Cerebellar cortex (tissue), 1 donor: ENCODE data around the gene PACRGL.

Source experiments
- DNase-seq: peaks from one replicate; pipeline ENCODE4 v3.0.0-alpha.2; 2015; ENCODE audit warnings: low spot score

PACRGL gene

DNA sequence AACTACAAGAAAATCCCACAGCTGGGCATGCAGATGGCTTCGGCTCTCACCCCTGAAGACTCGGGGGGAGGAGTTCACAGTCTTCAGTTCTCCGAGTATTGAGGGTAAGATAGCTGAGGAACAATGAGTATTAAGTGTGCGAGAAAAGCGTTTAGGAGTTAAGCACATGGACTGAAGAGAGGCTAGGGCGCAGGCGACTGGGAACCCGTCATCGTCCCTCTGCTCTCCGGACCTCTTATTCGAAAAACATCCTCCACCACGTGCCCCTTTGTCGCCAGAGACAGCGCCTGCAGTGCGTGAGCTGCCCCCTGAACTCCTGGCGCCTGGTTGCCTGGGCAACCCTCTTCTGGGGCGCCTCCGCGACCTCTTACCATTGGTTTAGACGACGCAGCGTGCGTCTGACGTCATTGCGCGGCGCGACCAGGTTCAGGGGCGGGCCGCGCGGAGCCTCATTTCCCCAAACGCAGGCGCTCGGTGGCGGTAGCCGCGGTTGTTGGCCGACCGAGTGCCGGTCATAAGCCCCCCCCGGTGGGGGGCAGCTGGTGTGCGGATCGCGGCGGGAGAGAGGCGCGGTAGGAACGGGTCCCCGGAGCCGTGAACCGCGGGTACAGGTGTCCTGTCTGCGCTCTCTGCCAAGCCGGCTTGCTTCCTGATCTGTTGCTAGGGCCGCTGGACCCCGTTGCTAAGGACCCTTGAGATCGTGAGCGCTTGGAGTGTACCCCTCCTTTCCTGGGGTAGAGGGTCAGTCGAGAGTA lies at the start of gene PACRGL:
Gene PACRGL, plus strand, starts transcription at position 452 of the 755 bp plus-strand sequence. CDS start 4,024 bp downstream, outside the sequence.
- peak; percentile 96 for DNase-seq

DNA sequence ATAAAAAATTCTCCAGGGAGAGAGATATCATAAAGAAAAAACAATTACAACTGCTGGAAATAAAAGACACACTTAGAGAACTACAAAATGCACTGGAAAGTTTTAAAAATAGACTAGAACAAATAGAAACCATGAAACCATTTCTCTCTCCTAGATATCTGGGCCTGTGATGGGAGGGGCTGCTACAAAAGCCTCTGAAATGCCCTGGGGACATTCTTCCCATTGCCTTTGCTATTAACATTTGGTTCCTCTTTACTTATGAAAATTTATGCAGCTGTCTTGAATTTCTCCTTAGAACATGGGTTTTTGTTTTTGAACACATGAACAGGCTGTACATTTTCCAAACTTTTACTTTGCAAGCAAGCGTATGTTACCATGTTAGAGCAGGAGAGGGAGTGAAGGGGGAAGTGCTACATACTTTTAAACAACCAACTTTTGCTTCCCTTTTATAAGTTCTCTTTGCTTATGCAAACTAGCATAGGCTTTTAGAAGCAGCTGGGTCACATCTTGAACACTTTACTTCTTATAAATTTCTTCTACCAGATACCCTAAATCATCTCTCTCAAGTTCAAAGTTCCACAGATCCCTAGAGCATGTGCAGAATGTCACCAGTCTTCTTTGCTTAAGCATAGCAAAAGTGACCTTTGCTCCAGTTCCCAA lies 47.9 kb upstream of the PACRGL start:
- DNase-seq, result no peak

DNA sequence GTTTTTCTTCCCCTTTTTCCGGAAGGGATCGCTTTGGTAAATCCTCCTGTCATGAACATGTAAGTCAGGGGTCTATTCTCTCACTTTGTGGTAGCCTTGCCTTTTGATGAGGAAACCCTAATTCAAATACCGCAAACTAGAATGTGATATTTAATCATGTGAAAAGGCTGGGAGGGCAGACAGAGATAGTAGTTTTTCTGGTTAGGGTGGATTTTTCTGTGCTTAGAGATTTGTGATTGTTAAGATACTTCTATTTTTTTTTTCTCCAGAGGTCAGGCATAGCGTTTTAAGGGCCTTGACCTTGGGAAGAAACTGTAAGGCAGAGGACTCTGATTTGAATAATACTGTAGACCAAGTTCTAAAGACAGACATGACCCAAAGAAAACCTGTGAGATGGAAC lies 41.8 kb upstream of the PACRGL start:
- no peak for DNase-seq

DNA sequence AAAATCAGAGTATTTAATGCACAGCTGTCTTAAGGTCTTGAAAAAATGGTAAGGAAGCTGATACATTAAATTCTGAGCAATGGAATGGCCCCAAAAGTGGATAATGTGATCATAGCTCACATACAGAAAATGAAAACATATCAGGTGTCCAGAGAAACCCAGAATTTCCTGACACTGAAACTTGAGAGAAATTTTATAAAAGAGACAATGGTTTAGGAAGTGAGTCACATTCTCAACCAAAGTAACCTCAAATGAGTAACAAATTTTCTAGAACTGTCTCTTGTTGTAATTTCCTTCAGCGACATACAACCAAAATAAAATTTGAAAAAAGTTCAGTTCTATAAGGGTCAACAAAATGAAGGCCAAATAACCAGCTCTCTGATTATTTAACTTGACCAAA lies 37.4 kb upstream of the PACRGL start:
- DNase-seq, result no peak

DNA sequence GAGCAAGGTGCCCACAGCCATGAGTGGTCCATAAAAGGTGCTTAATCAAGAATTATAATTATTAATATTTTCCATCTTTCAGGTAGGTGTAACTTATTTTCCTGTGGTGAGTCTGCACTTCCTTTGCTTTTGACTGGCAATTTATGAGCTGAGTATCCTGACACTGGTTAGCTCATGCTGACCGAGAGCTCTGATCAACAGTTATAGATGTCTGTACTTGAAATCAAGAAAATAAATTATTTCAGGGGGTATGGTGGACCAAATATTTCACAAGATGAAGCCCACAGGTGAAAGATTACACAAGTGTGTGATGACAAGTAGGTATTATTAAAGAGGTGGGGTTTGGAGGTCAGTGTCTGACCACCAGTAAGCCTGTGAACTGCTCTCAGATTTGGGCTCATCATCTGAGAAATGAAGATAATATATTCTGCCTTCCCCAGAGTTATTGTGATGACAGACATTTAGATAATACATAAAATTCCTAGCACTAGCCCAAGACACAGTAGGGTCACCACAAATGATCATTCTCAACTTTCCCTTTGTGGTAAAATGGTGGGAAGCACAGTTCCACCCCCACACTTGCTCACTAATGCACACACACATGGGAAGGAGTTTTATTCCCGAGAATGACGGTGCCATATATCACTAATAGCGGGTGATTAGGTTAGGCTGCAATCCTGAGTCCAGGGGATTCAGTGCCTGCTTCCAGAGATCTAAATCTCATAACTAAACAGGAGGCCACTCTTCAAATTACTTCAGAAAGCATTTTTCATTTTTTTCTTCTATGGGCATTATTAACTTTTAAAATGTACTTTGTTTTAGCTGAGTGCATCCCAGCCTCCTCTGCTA lies 34.0 kb upstream of the PACRGL start:
- no peak for DNase-seq

DNA sequence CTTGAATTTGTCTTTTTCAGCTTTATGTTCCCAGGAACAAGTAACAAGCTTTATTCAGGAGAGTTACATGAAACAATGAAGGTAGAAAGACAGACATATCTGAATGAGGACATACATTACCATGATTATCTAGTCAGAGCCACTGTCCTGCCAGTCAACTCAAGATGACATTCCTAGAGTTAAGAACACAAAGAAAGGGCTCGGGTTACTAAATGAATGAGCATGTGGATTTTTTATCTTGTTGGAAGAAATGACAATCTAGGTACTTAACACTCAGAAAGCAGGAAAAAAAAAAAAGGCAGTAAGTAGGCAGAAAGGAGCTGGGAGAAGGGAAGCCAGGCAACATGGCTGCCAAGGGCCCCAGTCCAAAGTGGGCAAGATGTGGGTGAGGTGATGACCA lies 28.0 kb upstream of the PACRGL start:
- DNase-seq, result no peak

DNA sequence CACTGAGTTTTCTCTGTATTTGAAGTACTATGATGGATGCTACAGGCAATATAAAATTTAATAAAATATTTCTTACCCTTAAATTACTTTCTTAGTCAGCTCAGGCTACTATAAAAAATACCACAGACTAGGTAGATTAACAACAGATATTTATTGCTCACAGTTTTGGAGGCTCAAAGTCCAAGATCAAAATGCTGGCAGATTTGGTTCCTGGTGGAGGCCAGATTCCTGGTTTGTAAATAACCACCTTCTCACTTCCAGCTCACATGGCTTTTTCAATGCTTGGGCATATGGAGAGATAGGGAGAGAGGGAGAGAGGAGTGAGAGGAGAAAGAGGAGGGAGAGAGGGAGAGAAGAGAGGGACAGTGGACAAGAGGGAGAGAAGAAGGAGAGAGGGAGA lies 24.5 kb upstream of the PACRGL start:
- DNase-seq, result no peak

DNA sequence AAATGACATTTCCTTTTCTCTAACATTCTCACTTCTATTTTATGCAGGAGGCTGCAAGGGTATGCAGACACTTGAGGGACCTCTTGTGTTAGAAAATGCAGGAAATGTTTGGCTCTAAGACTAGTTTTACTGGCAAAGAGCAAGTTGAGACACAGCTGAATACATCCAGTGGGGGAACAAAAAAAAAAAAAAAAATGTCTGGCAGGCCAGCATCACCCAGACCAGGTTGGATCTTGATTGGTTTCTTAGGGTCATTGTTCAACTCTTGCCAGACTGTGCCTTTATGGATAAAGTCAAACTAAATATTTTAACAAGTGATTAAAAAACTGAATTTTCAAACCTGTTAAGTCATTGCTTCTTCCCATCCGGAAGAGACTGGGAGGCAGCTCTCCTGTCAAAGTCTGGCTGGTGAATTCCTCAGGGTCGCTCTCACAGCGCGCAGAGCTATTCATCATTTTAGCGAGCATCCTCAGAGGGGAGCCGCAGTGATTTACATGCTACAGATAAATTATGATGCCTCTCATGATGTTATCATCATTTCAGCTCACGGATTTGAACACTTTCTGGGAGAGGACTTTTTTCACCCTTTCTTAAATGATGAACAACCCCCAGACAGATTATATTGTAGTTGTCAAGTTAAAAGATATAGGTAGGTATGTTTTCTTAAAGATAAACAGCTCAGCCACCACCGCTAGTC lies 23.6 kb upstream of the PACRGL start:
- no peak for DNase-seq

DNA sequence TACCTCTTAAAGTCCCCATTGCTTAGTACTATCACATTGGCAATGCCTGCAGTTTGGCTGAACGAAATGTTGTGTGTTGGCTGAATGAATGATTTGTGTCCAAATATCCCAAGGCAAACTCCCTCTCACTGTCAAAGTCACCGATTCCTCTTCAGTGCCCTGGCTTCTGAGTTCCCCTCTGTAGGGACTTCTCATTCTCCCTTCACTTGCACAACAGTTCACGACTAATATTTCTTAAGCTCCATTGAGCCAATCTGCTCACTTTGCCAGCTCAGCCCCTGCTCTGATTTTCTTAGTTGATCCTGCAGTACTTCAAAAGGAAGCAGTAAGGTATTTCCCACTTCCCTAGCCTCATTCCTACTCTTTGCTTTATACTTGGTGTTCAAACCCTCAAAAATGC lies 21.9 kb upstream of the PACRGL start:
- DNase-seq, result no peak

DNA sequence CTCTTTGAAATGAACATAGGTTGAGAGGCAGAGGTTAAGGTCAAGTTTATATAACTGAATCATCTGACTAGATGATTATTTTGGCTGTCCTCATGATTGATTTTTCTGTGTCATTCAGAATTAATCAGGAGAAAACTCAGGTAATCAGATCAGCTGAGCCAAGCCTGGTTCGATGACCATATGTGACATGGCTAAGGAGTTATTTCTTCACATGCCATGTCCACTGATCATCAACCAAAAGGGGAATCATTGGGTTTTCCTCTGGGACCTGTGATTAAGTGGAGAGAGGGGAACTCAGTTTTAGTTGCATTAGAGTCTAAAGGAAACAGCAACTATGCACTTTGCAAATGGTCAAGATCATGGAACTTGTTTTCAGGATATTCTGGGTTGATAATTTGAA lies 20.3 kb upstream of the PACRGL start:
- no peak for DNase-seq

DNA sequence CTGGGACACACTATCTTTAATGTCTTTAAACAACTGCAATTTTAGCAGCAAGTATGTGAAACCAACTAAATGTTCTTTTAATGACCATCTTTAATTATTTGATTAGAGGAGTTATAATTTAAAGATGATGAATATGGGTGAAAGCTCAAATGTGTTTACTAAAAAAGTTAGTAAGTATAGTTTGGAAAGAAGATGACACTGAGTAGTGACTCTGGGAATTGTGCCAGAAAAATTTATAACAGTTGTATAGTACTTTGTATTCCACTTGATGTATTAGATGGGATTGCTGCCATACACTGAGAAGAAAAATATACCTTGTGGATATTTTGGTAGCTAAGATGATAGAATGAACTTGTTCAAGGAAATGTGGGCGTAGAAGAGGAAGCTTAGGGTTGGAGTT lies 19.5 kb upstream of the PACRGL start:
- DNase-seq, result no peak

DNA sequence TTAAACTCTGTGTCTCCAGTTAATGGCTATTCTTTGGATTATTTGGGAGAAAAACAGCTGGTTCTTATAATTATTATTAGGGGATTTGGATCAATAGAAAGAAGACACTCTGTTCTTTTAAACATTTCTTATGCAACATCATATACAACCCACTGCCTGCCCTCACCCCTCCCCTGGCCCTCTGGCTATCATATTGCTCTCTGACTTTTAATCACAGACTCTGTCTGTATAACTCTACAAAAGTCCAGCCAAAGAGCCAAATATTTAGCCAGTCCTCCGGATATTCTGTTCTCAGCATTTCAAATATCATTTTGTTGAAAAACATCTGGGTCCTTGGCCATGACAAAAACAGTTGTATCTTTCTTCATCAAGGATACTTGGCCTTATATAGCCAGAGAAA lies 19.0 kb upstream of the PACRGL start:
- no peak for DNase-seq

DNA sequence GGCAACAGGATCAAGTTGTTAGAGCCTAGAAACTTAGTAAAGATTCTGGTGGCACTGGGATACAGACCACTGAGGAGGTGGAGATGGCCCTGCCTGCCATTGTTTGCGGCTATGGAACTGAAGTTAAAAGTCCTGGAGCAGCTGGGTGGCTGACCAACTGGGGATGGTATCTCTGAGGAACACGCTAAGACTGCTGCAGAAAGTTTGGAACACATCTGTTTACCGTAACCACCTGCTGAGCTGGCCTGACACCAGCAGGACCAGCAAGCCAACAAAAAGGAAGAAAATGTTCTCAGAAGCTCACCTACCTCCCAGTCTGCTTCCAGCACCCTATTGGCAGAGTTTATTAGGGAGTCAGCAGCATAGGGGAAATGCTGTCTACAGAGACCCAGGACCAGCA lies 17.4 kb upstream of the PACRGL start:
- DNase-seq, result no peak

DNA sequence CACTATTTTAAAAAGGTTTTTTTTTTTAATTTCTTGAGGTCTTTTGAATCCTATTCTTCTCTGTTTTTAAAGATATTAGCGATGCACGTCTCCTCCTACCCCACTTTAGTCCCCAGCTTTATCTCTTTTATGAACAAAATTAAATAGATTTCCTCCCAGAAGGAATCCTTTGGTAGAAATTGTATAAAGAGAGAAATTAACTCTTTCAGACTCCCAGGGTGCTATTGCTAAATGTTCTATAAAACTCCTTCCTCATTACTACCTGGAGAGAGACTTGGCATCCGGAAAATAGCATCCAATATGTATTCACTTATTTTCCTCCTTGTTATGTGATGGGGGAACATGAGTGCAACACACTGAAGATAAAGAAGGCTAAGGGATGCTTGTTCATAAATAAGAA lies 16.5 kb upstream of the PACRGL start:
- DNase-seq, result no peak

DNA sequence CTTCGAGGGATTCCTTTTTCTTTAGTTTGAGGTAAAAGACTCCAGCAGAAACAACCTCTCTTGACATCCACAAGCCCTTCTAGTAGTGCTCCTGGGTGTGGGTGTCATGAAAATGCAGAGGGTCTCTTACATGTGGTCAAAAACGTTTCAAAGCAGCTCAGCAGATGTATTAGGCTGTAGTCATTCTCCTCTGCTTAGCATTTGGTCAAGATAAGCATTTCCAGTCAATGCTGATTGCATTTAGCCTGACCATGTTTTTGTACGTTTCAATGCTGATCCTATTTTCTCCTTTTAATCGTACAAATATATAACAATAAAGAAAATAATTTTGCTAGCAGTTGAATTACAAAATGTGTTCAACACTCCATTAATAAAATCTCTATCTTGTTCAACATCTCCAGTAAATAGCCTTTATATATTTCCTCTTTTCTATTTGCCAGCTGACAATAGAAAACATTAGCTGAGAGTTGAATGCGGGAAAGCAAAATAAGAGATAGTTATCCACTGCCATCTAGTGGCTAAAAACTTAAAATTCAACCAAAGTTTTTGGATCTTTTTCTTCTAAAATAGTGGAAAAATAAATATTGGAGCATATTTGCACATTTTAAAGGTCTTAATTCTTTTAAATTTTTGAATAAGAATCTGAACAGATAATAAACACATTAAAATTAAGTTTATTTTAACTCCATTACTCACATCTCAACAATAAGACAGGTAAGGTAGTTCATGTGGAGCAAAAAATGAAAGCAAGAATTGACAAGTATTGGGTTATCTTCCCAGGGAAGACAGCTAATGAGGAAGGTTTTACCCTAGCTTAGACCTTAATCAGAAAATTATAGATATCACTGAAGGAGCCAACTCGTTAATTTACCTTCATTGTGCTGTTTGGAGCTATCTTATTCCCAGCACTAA lies 15.2 kb upstream of the PACRGL start:
- DNase-seq, result peak; percentile 33

DNA sequence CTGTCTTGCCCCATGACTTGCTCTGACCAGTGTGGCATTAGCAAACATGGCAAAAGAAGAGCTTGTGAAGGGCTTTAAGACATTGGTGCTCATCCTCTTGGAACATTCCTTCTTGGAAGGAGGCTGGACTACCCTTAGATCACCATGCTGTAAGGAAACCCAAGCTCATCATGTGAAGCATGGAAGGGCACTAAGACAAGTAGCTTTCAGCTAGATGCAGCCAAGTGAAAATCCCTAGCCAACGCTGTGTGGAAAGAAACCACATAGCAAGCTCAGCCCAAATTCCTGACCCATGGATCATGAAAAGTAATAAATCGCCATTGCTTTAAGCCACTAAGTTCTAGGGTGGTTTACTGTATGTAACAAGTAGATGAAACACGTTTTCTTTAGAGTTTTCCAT lies 12.4 kb upstream of the PACRGL start:
- no peak for DNase-seq

DNA sequence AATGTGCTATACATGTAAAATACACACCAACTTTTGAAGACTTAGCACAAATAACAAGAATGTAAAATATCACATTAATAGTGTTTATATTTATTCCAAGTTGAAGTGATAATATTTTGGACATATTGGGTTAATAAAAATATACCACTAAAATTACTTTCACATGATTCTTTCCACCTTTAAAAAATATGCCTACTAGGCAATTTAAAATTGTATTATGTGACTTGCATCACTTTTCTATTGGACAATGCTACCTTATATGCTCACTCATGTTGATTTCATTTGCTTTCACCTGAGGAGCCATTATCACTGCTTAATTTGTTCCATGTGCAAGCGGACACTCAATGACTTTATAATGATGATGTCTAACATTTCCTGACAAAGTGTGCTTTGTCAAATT lies 3.4 kb upstream of the PACRGL start:
- no peak for DNase-seq

DNA sequence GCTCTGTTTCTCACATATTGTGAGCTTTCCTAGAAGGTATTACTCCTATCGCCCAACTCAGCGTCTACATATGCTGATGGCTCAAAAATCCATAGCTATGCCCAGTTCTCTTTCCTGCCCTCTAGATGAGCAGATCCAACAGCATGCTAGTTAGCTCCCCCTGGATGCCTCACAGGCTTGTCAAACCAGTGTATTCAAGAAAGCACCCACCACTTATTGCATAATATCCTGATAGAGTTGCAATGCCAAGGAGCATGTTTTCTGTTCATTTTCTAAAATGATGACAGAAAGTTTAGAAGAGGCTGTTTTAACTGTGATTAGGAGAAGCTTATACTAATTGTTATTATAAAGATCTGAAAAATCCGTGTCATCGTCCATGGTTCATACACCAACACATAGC lies 1.9 kb upstream of the PACRGL start:
- no peak for DNase-seq

DNA sequence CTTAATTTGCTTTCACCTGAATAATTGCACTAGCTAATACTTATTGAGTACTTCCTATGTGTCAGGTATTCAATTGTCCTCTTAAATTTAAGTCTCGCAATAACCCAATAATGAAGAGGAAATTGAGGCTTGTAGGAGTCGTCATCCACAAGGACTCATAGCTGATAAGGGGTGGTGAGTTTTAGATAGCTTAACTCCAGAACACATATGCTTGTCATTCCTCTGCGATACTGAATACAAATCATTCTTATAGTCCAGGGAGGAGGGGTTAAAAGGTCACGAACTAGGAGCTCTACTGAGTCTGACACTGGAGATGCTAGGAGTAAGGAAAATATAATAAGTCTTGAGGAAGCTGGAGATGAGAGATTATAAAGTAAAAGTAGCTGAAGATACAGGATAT lies 1.4 kb upstream of the PACRGL start:
- no peak for DNase-seq

DNA sequence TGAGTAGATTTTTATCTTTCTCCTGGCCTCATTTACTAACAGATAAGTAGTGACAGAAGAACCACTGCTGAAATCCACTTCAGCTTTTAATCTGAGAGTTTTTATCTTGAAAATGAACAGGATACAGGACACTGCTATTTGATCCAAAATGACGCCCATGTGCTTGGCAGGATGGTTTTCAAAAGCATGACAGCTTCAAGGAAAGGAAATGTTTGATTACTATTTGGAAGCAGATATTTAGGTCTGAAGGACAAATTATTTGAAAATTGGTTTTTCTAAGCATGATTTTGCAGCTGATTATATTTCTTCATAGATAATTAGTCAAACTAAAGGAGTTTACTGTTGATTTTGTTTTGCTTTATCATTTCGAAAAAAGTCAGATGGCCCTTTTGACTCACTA lies 11.1 kb downstream of the PACRGL start:
- no peak for DNase-seq

DNA sequence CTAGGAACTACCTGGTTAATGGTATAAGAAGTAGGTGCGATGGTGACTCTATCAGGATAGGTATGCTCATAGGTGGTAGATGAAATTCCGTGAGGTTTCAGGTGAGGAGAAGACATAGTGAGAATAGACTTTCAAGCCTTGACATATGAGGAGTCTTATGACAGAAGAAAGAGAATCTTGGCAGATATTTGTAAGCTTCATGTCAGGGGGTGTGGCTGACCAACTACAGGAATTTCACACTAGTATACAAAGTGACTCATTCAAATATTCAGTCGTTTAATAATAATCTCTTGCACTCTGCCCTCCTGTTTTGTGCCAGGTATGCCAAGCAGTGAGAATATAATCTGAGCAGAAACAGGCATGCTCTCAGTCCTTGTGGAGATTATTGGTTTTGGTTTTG lies 22.8 kb downstream of the PACRGL start:
- DNase-seq, result no peak
